Smooth muscle cell (in vitro differentiated cells): Measurements from ENCODE around the gene FN1. TPM values are rescaled to one million over a fixed set of nuclear protein-coding genes. Genes with fewer than 3 reads are reported as not detected.

Experiments used
- DNase-seq: peaks from one replicate; lab custom pipeline; 2025; ENCODE audit not compliant: unreplicated experiment; lab: John Stamatoyannopoulos, UW
- H2AFZ ChIP-seq: fragments of 200-600 bp; sonication (generic); 2 replicates; pipeline ENCODE4 v1.6.0; 2016; ENCODE audit warnings: antibody characterized with exemption, low read depth, mild to moderate bottlenecking
- H3F3A ChIP-seq: fragments of 200-600 bp; sonication (generic); 2 replicates; pipeline ENCODE4 v1.6.0; 2017; ENCODE audit warnings: antibody characterized with exemption, low read depth
- H3K27ac ChIP-seq: fragments of 200-600 bp; sonication (generic); 2 replicates; pipeline ENCODE4 v1.5.1; 2016; ENCODE audit warnings: low read depth, mild to moderate bottlenecking
- H3K27me3 ChIP-seq: fragments of 200-600 bp; sonication (generic); 2 replicates; pipeline ENCODE4 v1.6.1; 2016; ENCODE audit warnings: low read depth, mild to moderate bottlenecking
- H3K36me3 ChIP-seq: fragments of 200-600 bp; sonication (generic); 2 replicates; pipeline ENCODE4 v1.5.1; 2016; ENCODE audit warnings: low read depth
- H3K4me1 ChIP-seq: fragments of 200-600 bp; sonication (generic); 2 replicates; pipeline ENCODE4 v1.5.1; 2016; ENCODE audit warnings: low read depth
- H3K4me2 ChIP-seq: fragments of 200-600 bp; sonication (generic); 2 replicates; pipeline ENCODE4 v1.6.0; 2016; ENCODE audit warnings: mild to moderate bottlenecking
- H3K4me3 ChIP-seq: fragments of 200-600 bp; sonication (generic); 2 replicates; pipeline ENCODE4 v1.5.1; 2016; ENCODE audit warnings: mild to moderate bottlenecking
- H3K79me2 ChIP-seq: fragments of 200-600 bp; sonication (generic); 2 replicates; pipeline ENCODE4 v1.6.0; 2016; ENCODE audit warnings: low read depth, mild to moderate bottlenecking
- H3K9ac ChIP-seq: fragments of 200-600 bp; sonication (generic); 2 replicates; pipeline ENCODE4 v1.6.0; 2016; ENCODE audit warnings: low read depth
- H3K9me3 ChIP-seq: fragments of 200-600 bp; sonication (generic); replicated peaks from 2 replicates; pipeline ENCODE4 v1.5.1; 2016; ENCODE audit warnings: low read depth
- H4K20me1 ChIP-seq: fragments of 200-600 bp; sonication (generic); 2 replicates; pipeline ENCODE4 v1.6.0; 2016; ENCODE audit warnings: low read depth
- CTCF ChIP-seq: fragments of 200-600 bp; sonication (generic); IDR thresholded peaks from 2 replicates; pipeline ENCODE4 v1.5.1; 2017; ENCODE audit warnings: borderline replicate concordance, mild to moderate bottlenecking, antibody characterized with exemption; ENCODE audit not compliant: insufficient read depth, poor library complexity, severe bottlenecking
- WGBS: methylation state at CpG from one replicate; pipeline ENCODE4 v1.1.7; 2016; ENCODE audit warnings: low lambda C conversion rate; 5-methylcytosine and 5-hydroxymethylcytosine counted together
- polyA plus RNA-seq: library from polyadenylated mRNA; unstranded; fragments of >200 nt; fragmentation: Nextera tagmentation; extraction: Ambion mirVana; gene quantifications from 2 replicates; pipeline ENCODE4 v1.2.1, GENCODE V29; 2016
- total RNA-seq: library from RNA; depleted of rRNA; stranded (reverse); fragments of >200 nt; gene quantifications from 2 replicates; pipeline ENCODE4 v1.2.3, GENCODE V29; 2014

Gene FN1
- total and polyA plus RNA-seq, 2 experiments from 2014 or later, result 10,917 to 21,295 TPM

GRCh38 chr2:215439404-215439803 lies 3.5 kb upstream of the FN1 start:
- H3K36me3 ChIP-seq, result no peaks in the 10 kb centered on the region
- WGBS, result 34% methylated on average over 2 of the region's 2 CpGs
- peaks cover 35% of the 10 kb centered on the region for H3F3A ChIP-seq
- H3K9me3 ChIP-seq, result no peaks in the 10 kb centered on the region
- peak overlapping the region; percentile 100 for H3K27ac ChIP-seq
- H2AFZ ChIP-seq, result peak overlapping the region; percentile 28
- peaks cover 43% of the 10 kb centered on the region for H3K79me2 ChIP-seq
- no peak for DNase-seq
- H3K27me3 ChIP-seq, result no peaks in the 10 kb centered on the region
- TF ChIP-seq CTCF, result no peak
- H3K4me1 ChIP-seq, result peaks cover 27% of the 10 kb centered on the region
- H3K4me3 ChIP-seq, result no peak overlapping the region
- peak overlapping the region; percentile 34 for H3K9ac ChIP-seq
- peak overlapping the region; percentile 97 for H3K4me2 ChIP-seq
- peaks cover 14% of the 10 kb centered on the region for H4K20me1 ChIP-seq

GRCh38 chr2:215437614-215438013 lies 1.7 kb upstream of the FN1 start:
- H3K9me3 ChIP-seq, result no peaks in the 10 kb centered on the region
- no peak for DNase-seq
- H3K4me2 ChIP-seq, result peak overlapping the region; percentile 97
- peak overlapping the region; percentile 74 for H3K4me3 ChIP-seq
- peaks cover 61% of the 10 kb centered on the region for H3K79me2 ChIP-seq
- peaks cover 3% of the 10 kb centered on the region for H3K36me3 ChIP-seq
- H3K4me1 ChIP-seq, result peaks cover 27% of the 10 kb centered on the region
- H3K27me3 ChIP-seq, result no peaks in the 10 kb centered on the region
- H3K27ac ChIP-seq, result peak overlapping the region; percentile 100
- H3K9ac ChIP-seq, result peak overlapping the region; percentile 97
- WGBS, result 25% methylated on average over 2 of the region's 2 CpGs
- peaks cover 53% of the 10 kb centered on the region for H3F3A ChIP-seq
- TF ChIP-seq CTCF, result no peak
- H4K20me1 ChIP-seq, result peaks cover 32% of the 10 kb centered on the region
- H2AFZ ChIP-seq, result peak overlapping the region; percentile 40

GRCh38 chr2:215436705-215437565 lies 1.1 kb upstream of the FN1 start:
- 5% methylated on average over 22 of the region's 22 CpGs for WGBS
- peaks cover 27% of the 10 kb centered on the region for H3K4me1 ChIP-seq
- H3K4me2 ChIP-seq, result peak overlapping the region; percentile 97
- no peak for DNase-seq
- peaks cover 39% of the 10 kb centered on the region for H4K20me1 ChIP-seq
- TF ChIP-seq CTCF, result no peak
- peak overlapping the region; percentile 74 for H3K4me3 ChIP-seq
- H3K9ac ChIP-seq, result peak overlapping the region; percentile 97
- peaks cover 3% of the 10 kb centered on the region for H3K36me3 ChIP-seq
- peaks cover 59% of the 10 kb centered on the region for H3F3A ChIP-seq
- no peaks in the 10 kb centered on the region for H3K27me3 ChIP-seq
- H3K9me3 ChIP-seq, result no peaks in the 10 kb centered on the region
- H3K27ac ChIP-seq, result peak overlapping the region; percentile 100
- peak overlapping the region; percentile 34 for H2AFZ ChIP-seq
- H3K79me2 ChIP-seq, result peaks cover 68% of the 10 kb centered on the region
